Measurements from ENCODE around the gene TEF. TPM values are rescaled to one million over a fixed set of nuclear protein-coding genes. Genes with fewer than 3 reads are reported as not detected.
A peak's percentile ranks its signal among the peaks of the same experiment; 100 is the strongest.

Gene TEF
- total RNA-seq, 1 donor, result 17.4 TPM

DNA sequence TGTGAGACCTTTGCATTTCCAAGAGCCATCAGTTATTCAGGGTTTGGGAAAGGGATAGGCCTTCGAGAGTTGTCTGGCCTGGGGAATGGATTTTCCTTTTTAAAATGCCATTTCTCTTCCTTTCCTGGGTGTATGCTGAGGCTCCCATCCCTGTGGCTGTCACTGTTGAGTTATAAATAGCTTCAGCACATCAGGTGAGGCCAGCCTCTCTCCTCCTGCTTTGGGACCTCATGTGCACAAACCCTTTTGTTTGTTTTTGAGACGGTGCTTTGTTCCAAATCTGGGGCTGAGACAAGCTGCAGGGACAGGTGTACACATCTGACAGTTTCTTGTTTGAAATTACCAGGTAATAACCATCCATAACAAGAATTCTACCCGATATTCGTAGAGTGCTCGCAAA lies 1.3 kb downstream of the TEF start:
- H3K79me2 ChIP-seq (ENCODE audit: insufficient read depth, low read length), result peaks cover 3% of the 10 kb centered on the region
- H3K9me3 ChIP-seq (ENCODE audit: low read depth, low read length), result no peaks in the 10 kb centered on the region
- TF ChIP-seq, protein P1, sequence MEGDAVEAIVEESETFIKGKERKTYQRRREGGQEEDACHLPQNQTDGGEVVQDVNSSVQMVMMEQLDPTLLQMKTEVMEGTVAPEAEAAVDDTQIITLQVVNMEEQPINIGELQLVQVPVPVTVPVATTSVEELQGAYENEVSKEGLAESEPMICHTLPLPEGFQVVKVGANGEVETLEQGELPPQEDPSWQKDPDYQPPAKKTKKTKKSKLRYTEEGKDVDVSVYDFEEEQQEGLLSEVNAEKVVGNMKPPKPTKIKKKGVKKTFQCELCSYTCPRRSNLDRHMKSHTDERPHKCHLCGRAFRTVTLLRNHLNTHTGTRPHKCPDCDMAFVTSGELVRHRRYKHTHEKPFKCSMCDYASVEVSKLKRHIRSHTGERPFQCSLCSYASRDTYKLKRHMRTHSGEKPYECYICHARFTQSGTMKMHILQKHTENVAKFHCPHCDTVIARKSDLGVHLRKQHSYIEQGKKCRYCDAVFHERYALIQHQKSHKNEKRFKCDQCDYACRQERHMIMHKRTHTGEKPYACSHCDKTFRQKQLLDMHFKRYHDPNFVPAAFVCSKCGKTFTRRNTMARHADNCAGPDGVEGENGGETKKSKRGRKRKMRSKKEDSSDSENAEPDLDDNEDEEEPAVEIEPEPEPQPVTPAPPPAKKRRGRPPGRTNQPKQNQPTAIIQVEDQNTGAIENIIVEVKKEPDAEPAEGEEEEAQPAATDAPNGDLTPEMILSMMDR (IDR thresholded peaks at IDR 0.05; ENCODE audit: extremely low read depth, low read depth, low read length), result no peak
- peaks cover 8% of the 10 kb centered on the region for H3K36me3 ChIP-seq (ENCODE audit: insufficient read depth, low read length)
- no peak overlapping the region for H3K27ac ChIP-seq (ENCODE audit: low read depth, low read length)
- no peaks in the 10 kb centered on the region for H3K27me3 ChIP-seq (ENCODE audit: insufficient read depth, low read length)
- H3K4me2 ChIP-seq (ENCODE audit: insufficient read depth, low read length), result peak overlapping the region; percentile 91
- no peaks in the 10 kb centered on the region for H4K20me1 ChIP-seq (ENCODE audit: insufficient read depth, low read length)
- peak; percentile 1 for DNase-seq (ENCODE audit: insufficient read length, low spot score, missing footprints)
- H3K4me3 ChIP-seq (ENCODE audit: insufficient read depth, low read length), result peak overlapping the region; percentile 79
- H3K4me1 ChIP-seq (ENCODE audit: insufficient read depth, low read length), result peaks cover 21% of the 10 kb centered on the region
- peak overlapping the region; percentile 86 for H2AFZ ChIP-seq (ENCODE audit: low read length)

DNA sequence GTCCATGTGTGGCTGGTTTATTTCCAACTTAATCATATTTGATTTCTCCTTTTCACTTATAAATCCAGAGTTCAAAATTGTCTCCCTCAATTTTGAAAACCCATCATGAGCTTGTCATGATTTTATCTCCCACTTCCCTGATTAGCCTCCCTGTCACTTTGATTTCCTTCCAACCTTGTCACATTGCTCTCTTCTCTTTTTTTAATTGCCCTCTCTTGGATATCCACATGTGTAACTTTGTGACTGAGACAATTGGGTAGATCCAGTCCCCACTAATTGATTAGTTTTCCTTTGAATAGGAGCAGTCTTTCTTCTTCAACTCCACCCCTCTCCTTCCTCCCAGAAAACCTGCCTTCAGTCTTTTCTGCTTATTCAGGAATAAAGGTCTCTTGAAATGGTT lies 2.4 kb downstream of the TEF start:
- Histone ChIP-seq H3K27ac (ENCODE audit: low read depth, low read length) (no peak overlapping the region), H3K27me3 (ENCODE audit: insufficient read depth, low read length) (no peaks in the 10 kb centered on the region), H3K4me3 (ENCODE audit: insufficient read depth, low read length) (no peak overlapping the region), H3K4me1 (ENCODE audit: insufficient read depth, low read length) (peaks cover 21% of the 10 kb centered on the region), H3K4me2 (ENCODE audit: insufficient read depth, low read length) (no peak overlapping the region), H3K79me2 (ENCODE audit: insufficient read depth, low read length) (peaks cover 3% of the 10 kb centered on the region), H3K9me3 (ENCODE audit: low read depth, low read length) (no peaks in the 10 kb centered on the region), H2AFZ (ENCODE audit: low read length) (no peak overlapping the region), H3K36me3 (ENCODE audit: insufficient read depth, low read length) (peaks cover 17% of the 10 kb centered on the region), H4K20me1 (ENCODE audit: insufficient read depth, low read length) (no peaks in the 10 kb centered on the region)
- TF ChIP-seq, protein P1 (IDR thresholded peaks at IDR 0.05; ENCODE audit: extremely low read depth, low read depth, low read length), result no peak
- peak; percentile 25 for DNase-seq (ENCODE audit: insufficient read length, low spot score, missing footprints)

DNA sequence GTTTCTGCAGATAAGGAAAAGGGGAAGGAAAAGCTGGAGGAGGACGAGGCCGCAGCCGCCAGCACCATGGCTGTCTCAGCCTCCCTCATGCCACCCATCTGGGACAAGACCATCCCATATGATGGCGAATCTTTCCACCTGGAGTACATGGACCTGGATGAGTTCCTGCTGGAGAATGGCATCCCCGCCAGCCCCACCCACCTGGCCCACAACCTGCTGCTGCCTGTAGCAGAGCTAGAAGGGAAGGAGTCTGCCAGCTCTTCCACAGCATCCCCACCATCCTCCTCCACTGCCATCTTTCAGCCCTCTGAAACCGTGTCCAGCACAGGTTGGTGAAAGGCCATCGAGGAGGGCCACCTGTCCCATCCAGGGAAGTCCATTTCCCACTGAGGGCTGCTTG lies 5.6 kb downstream of the TEF start:
- DNase-seq (ENCODE audit: insufficient read length, low spot score, missing footprints), result no peak
- Histone ChIP-seq H3K4me2 (ENCODE audit: insufficient read depth, low read length) (no peak overlapping the region), H3K9me3 (ENCODE audit: low read depth, low read length) (no peaks in the 10 kb centered on the region), H4K20me1 (ENCODE audit: insufficient read depth, low read length) (no peaks in the 10 kb centered on the region), H3K79me2 (ENCODE audit: insufficient read depth, low read length) (peaks cover 2% of the 10 kb centered on the region), H3K4me1 (ENCODE audit: insufficient read depth, low read length) (peaks cover 7% of the 10 kb centered on the region), H3K36me3 (ENCODE audit: insufficient read depth, low read length) (peaks cover 22% of the 10 kb centered on the region), H3K27me3 (ENCODE audit: insufficient read depth, low read length) (no peaks in the 10 kb centered on the region), H3K4me3 (ENCODE audit: insufficient read depth, low read length) (no peak overlapping the region), H3K27ac (ENCODE audit: low read depth, low read length) (no peak overlapping the region), H2AFZ (ENCODE audit: low read length) (no peak overlapping the region)
- TF ChIP-seq, protein P1 (IDR thresholded peaks at IDR 0.05; ENCODE audit: extremely low read depth, low read depth, low read length), result no peak

DNA sequence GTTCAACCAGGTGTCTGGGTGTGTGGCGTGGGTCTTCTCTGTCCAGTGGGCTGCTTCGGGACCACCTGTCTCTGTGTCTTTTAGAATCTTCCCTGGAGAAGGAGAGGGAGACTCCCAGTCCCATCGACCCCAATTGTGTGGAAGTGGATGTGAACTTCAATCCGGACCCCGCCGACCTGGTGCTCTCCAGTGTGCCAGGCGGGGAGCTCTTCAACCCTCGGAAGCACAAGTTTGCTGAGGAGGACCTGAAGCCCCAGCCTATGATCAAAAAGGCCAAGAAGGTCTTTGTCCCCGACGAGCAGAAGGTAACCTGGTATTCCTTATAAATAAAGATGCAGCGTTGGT lies 12.2 kb downstream of the TEF start:
- Histone ChIP-seq H3K27ac (ENCODE audit: low read depth, low read length) (no peak overlapping the region), H3K4me2 (ENCODE audit: insufficient read depth, low read length) (peak overlapping the region; percentile 16)

More for the DNA sequence above, 12.2 kb downstream of the TEF start:
- TF ChIP-seq, protein P1 (IDR thresholded peaks at IDR 0.05; ENCODE audit: extremely low read depth, low read depth, low read length), result no peak
- no peaks in the 10 kb centered on the region for H4K20me1 ChIP-seq (ENCODE audit: insufficient read depth, low read length)
- H3K27me3 ChIP-seq (ENCODE audit: insufficient read depth, low read length), result no peaks in the 10 kb centered on the region
- H3K4me3 ChIP-seq (ENCODE audit: insufficient read depth, low read length), result no peak overlapping the region
- H3K36me3 ChIP-seq (ENCODE audit: insufficient read depth, low read length), result peaks cover 22% of the 10 kb centered on the region
- peaks cover 7% of the 10 kb centered on the region for H3K4me1 ChIP-seq (ENCODE audit: insufficient read depth, low read length)
- no peaks in the 10 kb centered on the region for H3K79me2 ChIP-seq (ENCODE audit: insufficient read depth, low read length)
- H2AFZ ChIP-seq (ENCODE audit: low read length), result no peak overlapping the region
- H3K9me3 ChIP-seq (ENCODE audit: low read depth, low read length), result no peaks in the 10 kb centered on the region
- DNase-seq (ENCODE audit: insufficient read length, low spot score, missing footprints), result peak; percentile 52
